G401.6 (cell line): ENCODE results near the gene WDR77.

Experiments used
- FAIRE-seq: peaks from 2 replicates; lab custom pipeline; 2012; peaks lifted over from hg19 to GRCh38; lab: Jason Lieb, UNC

The WDR77 gene

GRCh38 chr1:111448918-111449702, at the start of gene WDR77, which contains the start of gene ATP5PB:
WDR77 (minus strand) TSS chr1:111449256; CDS start chr1:111449169, 87 bp downstream.
ATP5PB (plus strand) TSS chr1:111449464; CDS start chr1:111449542, 78 bp downstream.
- FAIRE-seq: peak; percentile 99

DNA sequence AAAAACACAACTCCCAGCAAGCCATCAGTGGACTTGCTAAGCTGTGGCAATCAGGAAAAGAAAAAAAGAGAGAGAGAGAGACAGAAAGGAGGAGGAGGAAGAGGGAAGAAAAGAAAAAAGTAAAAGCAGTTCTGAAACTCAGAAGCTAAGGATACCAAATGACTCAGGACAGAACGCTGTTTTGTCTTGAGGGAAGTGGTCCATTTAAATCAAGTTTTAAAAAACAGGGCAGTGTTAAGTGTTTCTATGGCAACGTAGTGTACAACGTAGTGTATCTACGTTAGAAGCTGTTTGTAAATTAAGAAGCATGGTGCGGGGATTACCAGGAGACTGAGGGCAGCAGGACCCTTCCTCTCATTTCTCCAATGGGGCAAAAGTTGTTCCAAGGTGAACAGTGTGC, 48.5 kb upstream of the WDR77 start:
- no peak for FAIRE-seq

DNA sequence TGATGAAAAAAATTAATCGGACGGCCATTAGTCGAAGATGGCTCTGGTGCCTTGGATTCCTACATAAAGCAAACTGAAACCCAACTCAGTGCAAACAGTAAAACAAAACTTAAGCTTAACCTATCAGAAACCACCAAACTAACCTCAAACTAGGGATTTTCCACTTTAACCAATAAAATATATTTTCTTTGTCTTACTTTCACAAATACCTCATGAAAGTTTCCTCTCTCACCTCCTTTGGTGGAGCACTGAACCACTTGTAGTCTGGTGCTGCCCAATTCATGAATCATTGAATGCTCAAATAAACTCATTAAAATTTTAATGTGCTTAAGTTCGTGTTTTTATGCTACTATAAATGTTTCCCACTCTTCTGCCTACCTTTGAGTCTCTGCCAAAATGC, 47.3 kb upstream of the WDR77 start:
- no peak for FAIRE-seq

- no peak for FAIRE-seq
These were observed 42.0 kb upstream of the WDR77 start for GRCh38 chr1:111491070-111491469.

DNA sequence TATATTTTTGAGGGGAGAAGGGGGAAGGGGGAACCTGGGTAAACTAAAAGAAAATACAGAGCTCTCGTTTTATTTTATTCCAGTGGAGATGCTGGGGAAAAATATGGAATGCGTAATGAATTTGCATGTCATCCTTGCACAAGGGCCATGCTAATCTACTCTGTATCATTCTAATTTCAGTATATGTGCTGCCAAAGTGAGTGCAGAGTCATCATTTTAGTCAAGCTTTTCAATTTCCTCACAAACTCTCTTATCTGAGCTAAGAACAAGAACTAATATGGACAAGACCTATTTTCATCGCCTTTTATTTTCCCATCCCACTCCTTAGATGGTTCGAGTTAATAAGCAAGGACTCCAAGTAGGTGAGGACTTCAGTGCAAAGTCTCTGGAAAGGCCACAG, 41.2 kb upstream of the WDR77 start:
- no peak for FAIRE-seq

DNA sequence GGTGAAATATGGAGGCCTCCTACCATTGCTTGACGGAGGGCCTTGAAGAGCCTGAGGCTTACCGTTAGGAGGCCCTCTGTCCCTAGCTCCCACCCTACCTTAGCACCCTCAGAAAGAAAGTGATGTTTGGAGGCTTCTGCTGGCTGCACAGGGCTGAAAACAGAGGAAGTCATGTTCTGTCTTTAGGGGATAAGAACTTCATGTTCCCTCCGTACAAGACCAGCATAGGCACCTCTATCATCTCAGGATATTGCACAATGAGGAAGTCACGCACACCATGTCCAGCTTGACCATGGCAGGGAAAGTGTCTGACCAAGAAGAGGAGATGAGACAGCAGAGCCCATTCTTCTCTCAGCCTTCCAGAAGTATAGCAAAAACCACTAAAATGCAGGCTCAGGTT, 40.5 kb upstream of the WDR77 start:
- no peak for FAIRE-seq

- no peak for FAIRE-seq
These were observed 39.6 kb upstream of the WDR77 start for GRCh38 chr1:111488669-111489068.

DNA sequence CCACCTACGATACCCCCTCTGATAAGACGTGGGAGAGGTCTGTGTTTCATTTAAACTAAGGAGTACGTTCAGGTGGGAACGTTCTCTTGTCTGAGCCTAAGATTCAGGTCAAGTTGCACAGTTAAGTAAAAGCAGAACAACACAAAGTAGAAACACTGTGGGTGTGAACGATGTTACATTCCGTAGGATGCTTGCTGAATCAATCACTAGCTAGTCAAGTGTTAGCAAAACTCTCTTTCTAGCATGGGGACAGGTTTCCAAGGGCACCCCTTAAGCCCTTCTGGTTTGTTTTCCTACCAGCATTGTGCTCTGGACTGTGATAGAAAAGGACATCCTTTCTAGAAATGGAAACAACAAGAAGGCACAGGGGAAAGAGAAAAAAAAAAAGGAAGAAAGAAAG, 38.1 kb upstream of the WDR77 start:
- FAIRE-seq: no peak

DNA sequence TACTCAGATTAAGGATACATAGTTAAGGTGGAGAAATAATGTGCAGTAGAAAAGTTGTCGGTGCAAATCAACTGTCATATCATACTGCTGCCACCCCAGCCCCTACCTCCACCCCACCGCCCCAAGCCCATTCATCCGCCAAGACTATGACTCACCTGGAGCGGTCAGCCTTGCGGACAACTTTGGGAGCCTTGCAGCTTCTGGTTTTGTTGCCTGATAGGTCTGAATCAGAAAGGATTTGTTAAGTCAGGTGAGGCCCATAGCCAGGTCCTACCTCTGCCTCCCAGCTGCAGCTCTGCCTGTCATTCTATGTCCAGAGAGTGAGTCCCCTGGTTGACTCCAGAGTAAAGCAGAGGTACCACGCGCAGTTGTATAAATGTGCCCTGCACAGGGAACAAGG, 37.4 kb upstream of the WDR77 start:
- FAIRE-seq: no peak

DNA sequence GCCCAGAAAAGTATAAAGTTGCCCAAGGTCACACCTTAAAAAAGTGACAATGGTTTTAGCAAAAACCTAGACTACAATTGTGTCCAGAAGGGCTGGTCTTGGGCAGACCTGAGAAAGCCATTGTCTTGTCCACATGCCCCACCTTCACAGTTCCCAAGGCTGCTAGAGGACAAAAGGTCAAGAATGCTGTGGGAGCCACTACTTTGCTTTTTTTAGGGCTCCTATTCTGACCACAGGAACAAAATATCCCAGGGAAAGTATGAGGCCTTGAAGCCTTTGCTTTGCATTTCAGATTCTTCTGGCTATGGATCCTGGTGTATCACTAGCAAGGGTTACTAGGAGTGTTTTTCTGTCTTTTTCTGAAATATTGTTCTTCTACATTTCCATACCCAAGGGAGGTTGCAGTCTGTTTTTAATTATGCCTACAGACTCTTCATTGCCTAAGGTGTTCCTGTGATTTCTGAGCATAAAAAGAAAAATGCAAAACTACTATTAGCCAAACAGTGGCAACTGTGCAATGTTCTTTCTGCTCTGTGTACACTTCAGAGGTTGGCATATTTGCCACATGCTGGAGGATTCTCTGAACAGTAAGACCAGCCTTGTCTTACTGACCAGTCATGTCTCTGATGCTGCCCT, 35.5 kb upstream of the WDR77 start:
- no peak for FAIRE-seq

DNA sequence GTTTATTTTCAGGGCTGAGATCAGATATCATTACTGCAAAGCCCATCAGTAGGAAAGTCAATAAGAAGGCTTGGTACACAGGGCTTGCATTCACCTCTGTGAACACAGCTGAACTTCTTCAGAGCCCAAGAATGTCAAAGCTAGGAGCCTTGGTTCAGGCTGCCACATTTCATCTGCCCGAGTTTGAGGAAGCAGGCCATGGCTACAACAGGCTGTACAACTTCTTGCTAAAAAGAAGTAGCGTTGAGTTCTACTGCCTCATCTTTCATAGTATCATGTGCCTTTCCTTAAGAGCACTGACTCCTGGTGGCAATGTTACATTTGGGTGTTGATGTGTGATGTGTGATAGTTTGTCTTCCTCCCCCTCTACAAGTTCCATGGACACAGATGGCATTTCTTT, 34.8 kb upstream of the WDR77 start:
- no peak for FAIRE-seq

GRCh38 chr1:111483166-111483565, 34.1 kb upstream of the WDR77 start:
- no peak for FAIRE-seq

DNA sequence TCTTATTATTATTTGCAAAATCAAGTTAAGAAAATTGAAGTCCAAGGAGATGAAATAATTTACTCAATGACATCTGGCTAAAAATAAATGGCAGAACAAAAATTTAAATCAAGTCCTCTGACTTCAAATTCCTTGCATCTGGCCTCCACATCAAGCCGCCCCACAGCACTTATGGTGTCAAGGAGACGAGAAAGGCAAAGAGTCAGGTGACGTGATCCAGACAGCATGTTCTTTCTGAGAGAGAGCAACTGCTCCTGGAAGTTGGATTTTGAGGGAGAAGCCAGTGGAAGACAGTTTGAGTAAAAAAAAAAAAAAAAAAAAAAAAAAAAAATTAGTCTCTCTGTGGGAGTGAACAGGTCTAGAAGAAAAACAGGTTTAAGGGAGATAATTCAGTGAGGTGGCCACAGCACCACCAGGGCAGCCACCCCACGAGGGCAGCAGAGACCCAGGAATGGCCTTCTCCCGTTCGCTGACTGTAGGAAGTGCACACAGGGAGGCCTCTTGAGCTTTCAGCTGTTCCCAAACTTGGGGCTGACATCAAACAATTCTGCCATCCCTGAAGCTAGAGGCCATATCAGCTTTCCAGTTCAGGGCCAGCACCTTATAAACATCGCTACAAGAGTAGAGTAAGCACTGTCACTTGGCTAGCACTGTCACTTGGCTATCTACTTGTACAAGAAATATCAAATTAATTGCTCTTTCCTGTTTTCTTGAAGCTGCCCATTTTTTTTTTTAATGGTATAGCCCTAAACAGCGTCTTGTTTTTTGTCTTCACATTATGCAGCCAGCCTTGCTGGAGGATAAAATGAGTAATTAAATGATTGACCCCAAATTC, 32.5 kb upstream of the WDR77 start:
- FAIRE-seq: no peak

DNA sequence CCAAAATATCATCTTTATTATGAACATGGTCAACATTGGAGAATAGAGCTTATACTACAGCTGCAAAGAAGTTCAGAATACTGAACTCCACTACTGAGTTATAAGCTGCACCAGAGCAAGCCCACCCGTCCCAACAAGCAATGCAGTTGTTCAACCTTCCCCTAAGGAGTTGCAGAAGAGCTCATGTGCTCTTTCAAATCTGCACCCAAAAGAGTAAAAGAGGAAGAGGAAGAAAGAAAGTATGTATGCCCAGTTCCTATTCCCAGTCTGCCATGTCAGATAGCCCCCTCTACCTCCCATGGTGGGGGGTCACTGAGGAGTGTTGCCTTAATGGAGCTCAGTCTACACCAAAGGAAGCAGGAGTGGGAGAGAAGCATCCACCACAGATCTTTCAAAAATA, 31.6 kb upstream of the WDR77 start:
- FAIRE-seq: no peak

GRCh38 chr1:111476761-111477309, 27.8 kb upstream of the WDR77 start:
- no peak for FAIRE-seq

GRCh38 chr1:111476214-111476613, 27.2 kb upstream of the WDR77 start:
- FAIRE-seq: no peak

- FAIRE-seq: no peak
These were observed 26.6 kb upstream of the WDR77 start for GRCh38 chr1:111475701-111476100.

- FAIRE-seq: no peak
These were observed 25.5 kb upstream of the WDR77 start for GRCh38 chr1:111474521-111474920.

DNA sequence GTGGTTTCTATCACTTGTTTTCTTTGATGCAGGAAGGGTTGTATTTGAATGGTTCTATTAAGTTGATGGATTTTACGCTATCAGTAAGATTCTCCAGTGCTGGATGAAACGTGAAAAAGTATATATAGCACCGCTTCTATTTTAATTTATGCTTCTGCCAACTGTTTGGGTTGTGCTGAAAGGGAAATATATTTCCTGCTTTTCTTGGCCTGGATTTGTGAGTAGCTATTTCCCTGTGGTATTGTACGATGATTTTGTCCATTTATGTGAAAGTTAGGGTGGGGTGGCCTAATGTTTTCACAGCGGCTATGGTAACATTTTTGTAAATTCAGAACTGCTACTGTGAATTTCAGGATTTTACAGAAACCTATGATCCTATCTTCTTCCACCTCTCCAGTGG, 25.1 kb upstream of the WDR77 start:
- no peak for FAIRE-seq

DNA sequence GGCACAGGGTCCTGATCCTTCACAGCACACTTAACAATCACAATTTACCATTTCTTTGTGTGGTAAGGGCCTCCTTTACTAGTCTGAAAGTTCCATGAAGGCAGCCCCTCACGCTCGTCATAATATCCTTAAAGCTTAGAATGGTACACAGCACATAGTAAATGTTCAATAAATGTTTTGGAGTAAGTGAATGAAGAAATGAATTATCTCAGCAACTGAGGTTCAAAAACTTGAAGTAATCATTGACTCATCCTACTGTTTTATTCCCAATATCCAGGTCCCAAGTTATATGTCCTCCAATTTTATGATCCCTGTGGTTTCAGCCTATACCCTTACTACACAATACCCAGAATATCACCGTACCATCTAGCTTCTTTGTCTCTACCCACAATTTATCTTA, 22.5 kb upstream of the WDR77 start:
- no peak for FAIRE-seq

DNA sequence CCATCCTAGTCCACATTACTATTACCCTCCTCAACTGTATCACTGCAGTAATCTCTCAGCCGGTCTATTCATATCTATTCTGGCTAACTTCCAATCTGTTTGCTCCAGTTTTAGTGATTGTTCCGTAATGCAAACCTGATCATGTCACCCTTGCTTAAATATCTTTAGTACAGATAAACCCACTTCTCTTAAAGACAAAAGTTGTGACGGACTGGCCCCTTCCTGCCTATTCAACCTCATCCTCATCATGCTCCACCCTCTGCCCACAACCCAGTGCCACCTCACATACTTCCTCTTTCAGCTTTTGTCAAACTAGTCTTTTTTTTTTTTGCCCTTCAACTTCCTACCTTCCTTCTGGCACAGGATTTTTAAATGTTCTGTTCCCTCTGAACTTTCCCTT, 22.0 kb upstream of the WDR77 start:
- FAIRE-seq: no peak

DNA sequence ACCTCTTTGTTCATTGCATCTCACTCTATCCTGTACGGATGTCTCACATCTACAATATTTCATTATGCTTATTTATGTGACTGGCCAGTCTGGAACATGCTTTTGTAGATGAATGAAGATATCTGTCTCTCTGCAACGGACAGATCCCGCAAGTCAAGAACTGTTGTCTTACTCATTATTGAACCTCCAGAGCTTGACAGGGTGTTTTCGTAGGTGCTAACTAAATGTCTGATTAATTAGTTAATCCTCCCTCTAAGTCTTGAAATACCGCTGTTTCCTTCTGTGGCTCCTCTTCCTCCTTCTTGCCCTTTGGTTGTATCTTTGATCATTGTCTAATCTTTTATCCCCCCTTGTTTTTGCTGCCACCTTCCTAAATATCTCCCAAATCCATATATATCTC, 21.5 kb upstream of the WDR77 start:
- FAIRE-seq: no peak

GRCh38 chr1:111469539-111469938, 20.5 kb upstream of the WDR77 start:
- FAIRE-seq: no peak
